DND-41 (cell line): ENCODE results near the gene POU2F1.

Experiments used
- ATAC-seq: fragments of 200-7000 bp; cut with Tn5 transposase; 3 replicates; pipeline ENCODE4 v1.9.1; 2021; ENCODE audit warnings: low read depth; ENCODE audit not compliant: insufficient read depth
- DNase-seq: peaks from one replicate; pipeline ENCODE4 v3.0.0-alpha.2; 2020
- H2AFZ ChIP-seq: 2 replicates; pipeline ENCODE4 v1.6.0; 2012; ENCODE audit warnings: low read depth, low read length
- H3K27ac ChIP-seq: 2 replicates; pipeline ENCODE4 v1.5.1; 2012; ENCODE audit warnings: low read length, inconsistent platforms
- H3K27me3 ChIP-seq: fragments of 200-600 bp; sonication (generic); 2 replicates; pipeline ENCODE4 v1.6.0; 2012; ENCODE audit warnings: low read length, mild to moderate bottlenecking, inconsistent platforms; ENCODE audit not compliant: insufficient read depth, poor library complexity
- H3K36me3 ChIP-seq: 2 replicates; pipeline ENCODE4 v1.5.1; 2012; ENCODE audit warnings: low read length, inconsistent platforms; ENCODE audit not compliant: insufficient read depth
- H3K4me1 ChIP-seq: 2 replicates; pipeline ENCODE4 v1.5.1; 2012; ENCODE audit warnings: mild to moderate bottlenecking, low read length; ENCODE audit not compliant: insufficient read depth
- H3K4me2 ChIP-seq: 2 replicates; pipeline ENCODE4 v1.6.0; 2012; ENCODE audit warnings: mild to moderate bottlenecking, moderate library complexity, low read length, inconsistent platforms; ENCODE audit not compliant: insufficient read depth
- H3K4me3 ChIP-seq, 2 experiments: fragments of 200-600 bp in 1 of 2; shearing (Covaris generic) in 1 of 2; 2 replicates each; pipeline ENCODE4 v1.5.1; 2012 to 2016; ENCODE audit warnings: inconsistent platforms in 2 of 2, low read length in 2 of 2, mild to moderate bottlenecking in 2 of 2, low read depth in 1 of 2, moderate library complexity in 1 of 2
- H3K79me2 ChIP-seq: 2 replicates; pipeline ENCODE4 v1.6.0; 2012; ENCODE audit warnings: low read length, inconsistent platforms; ENCODE audit not compliant: insufficient read depth
- H3K9ac ChIP-seq: 2 replicates; pipeline ENCODE4 v1.6.0; 2012; ENCODE audit warnings: low read depth, mild to moderate bottlenecking, inconsistent platforms, low read length, moderate library complexity
- H3K9me3 ChIP-seq: 2 replicates; pipeline ENCODE4 v1.5.1; 2012; ENCODE audit warnings: low read length, moderate library complexity, mild to moderate bottlenecking, inconsistent platforms; ENCODE audit not compliant: insufficient read depth, severe bottlenecking
- H4K20me1 ChIP-seq: 2 replicates; pipeline ENCODE4 v1.6.0; 2012; ENCODE audit warnings: low read length; ENCODE audit not compliant: insufficient read depth
- EZH2 ChIP-seq: IDR thresholded peaks from 3 replicates; pipeline ENCODE4 v1.6.1; 2012; ENCODE audit warnings: borderline replicate concordance, low read depth, mild to moderate bottlenecking, moderate library complexity, low read length, inconsistent platforms; ENCODE audit not compliant: severe bottlenecking
- TF ChIP-seq, protein P1 (sequence below): IDR thresholded peaks from 2 replicates; pipeline ENCODE4 v1.5.1; 2012; ENCODE audit warnings: borderline replicate concordance, low read length, moderate library complexity, mild to moderate bottlenecking; ENCODE audit not compliant: poor library complexity, severe bottlenecking; ENCODE audit errors: extremely low read depth

POU2F1 gene

DNA sequence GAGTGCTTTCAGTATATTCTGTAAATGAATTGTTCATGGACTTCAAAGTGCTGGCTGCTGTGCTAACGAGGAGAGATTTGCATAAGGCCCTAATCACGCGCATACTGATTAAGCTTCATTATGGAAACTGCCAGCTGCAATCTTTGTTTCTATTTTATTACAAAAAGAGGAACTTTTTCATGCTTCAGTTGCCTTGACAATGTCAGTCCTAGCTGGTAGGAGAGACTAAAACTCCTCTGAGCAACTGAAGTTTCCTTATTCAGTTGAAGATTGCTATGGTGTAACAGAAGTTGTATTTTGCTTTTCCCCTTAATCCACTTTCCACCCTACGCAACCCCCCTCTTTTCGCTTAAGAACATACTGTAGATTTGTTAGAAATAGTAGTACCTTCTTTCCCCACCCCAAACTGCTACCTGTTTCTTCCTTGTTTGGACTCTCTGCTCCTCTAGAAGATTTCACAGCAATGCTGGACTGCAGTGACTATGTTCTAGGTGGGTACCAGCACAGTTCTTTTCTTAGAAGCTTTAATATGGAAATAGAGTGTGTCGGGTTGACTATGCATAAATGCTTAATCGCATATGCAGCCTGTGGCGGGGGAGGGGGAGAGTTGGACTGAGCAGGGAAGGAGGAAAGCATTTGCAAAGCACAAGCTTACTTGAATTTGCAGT lies 108.3 kb downstream of the POU2F1 start:
- H2AFZ ChIP-seq, result no peak overlapping the region
- no peaks in the 10 kb centered on the region for H3K9me3 ChIP-seq
- H3K9ac ChIP-seq, result no peak overlapping the region
- no peak for ATAC-seq
- H3K4me3 ChIP-seq, result no peak overlapping the region
- H3K79me2 ChIP-seq, result peaks cover 16% of the 10 kb centered on the region
- H3K4me1 ChIP-seq, result no peaks in the 10 kb centered on the region
- no peak for TF ChIP-seq EZH2
- TF ChIP-seq, protein P1, sequence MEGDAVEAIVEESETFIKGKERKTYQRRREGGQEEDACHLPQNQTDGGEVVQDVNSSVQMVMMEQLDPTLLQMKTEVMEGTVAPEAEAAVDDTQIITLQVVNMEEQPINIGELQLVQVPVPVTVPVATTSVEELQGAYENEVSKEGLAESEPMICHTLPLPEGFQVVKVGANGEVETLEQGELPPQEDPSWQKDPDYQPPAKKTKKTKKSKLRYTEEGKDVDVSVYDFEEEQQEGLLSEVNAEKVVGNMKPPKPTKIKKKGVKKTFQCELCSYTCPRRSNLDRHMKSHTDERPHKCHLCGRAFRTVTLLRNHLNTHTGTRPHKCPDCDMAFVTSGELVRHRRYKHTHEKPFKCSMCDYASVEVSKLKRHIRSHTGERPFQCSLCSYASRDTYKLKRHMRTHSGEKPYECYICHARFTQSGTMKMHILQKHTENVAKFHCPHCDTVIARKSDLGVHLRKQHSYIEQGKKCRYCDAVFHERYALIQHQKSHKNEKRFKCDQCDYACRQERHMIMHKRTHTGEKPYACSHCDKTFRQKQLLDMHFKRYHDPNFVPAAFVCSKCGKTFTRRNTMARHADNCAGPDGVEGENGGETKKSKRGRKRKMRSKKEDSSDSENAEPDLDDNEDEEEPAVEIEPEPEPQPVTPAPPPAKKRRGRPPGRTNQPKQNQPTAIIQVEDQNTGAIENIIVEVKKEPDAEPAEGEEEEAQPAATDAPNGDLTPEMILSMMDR, result no peak
- H3K4me2 ChIP-seq, result no peak overlapping the region
- DNase-seq, result no peak
- H3K36me3 ChIP-seq, result peaks cover 14% of the 10 kb centered on the region
- H4K20me1 ChIP-seq, result no peaks in the 10 kb centered on the region
- no peak overlapping the region for H3K27ac ChIP-seq
- H3K27me3 ChIP-seq, result no peaks in the 10 kb centered on the region

DNA sequence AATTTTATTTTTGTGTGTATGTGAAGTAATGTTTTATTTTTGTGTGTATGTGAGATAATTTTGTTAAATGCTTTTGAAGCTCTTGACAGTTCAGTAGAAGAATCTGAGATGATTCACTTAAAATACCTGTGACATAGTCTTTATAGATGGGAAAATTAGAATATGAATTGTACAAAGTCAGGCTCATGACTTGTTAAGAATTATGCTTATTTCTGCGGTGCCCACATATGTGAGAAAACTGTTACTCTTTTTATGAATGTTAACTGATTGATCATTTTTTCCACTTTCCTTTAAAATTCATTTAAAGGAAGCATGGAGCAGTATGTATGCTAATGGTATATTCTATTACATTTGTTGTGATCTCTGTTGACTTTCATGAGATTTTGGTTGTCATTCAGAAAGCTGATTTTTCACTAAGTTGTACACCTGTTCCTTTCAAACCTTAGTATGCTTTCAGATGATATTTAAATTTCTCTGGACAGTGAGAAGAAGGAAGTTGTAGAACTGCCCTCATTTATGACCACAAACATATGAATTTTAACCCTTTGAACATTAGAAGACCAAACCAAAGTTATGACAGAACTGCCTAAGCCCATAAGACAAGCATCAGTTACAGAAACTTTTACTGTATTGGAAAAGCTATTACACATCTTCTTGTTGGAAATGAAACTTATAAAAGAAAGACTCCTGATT lies 110.1 kb downstream of the POU2F1 start:
- Histone ChIP-seq H3K79me2 (peaks cover 7% of the 10 kb centered on the region), H3K27ac (no peak overlapping the region), H4K20me1 (no peaks in the 10 kb centered on the region), H3K4me1 (no peaks in the 10 kb centered on the region), H3K9ac (no peak overlapping the region), H3K27me3 (no peaks in the 10 kb centered on the region), H3K4me3 (no peak overlapping the region), H3K36me3 (peaks cover 13% of the 10 kb centered on the region), H2AFZ (no peak overlapping the region), H3K9me3 (peaks cover under 1% of the 10 kb centered on the region), H3K4me2 (no peak overlapping the region)
- DNase-seq, result no peak
- no peak for ATAC-seq
- no peak for TF ChIP-seq EZH2
- TF ChIP-seq, protein P1, result no peak

DNA sequence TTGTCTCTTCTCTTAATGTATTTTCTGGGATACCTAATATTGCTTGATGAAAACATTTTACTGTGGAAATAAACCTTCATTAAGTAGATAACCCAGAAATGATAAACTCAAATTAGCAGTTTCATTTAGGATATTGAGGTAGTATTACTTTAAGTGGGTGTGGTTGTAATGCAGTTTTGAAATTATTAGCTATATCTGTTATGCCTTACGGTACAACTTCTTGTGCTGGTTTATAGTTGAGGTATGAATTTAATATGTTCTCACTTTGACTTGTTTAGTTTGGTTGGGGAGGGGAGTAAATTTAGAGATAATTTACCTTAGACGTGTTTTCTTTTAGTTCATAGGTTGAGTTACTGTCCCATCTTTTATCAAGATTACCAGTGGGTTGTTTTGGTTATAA lies 111.0 kb downstream of the POU2F1 start:
- Histone ChIP-seq H3K27ac (no peak overlapping the region), H3K36me3 (peaks cover 16% of the 10 kb centered on the region), H2AFZ (no peak overlapping the region), H3K79me2 (peaks cover 7% of the 10 kb centered on the region), H3K4me2 (no peak overlapping the region), H3K9me3 (peaks cover 5% of the 10 kb centered on the region), H3K4me3 (no peak overlapping the region), H4K20me1 (no peaks in the 10 kb centered on the region), H3K4me1 (no peaks in the 10 kb centered on the region), H3K27me3 (no peaks in the 10 kb centered on the region), H3K9ac (no peak overlapping the region)
- no peak for ATAC-seq
- no peak for DNase-seq
- TF ChIP-seq, protein P1, result no peak
- no peak for TF ChIP-seq EZH2
